ENCODE measurements around the gene C3orf20. TPM values are rescaled to one million over a fixed set of nuclear protein-coding genes. Genes with fewer than 3 reads are reported as not detected.

The C3orf20 gene
- total RNA-seq, 1 experiment from 2014 or later: not detected

DNA sequence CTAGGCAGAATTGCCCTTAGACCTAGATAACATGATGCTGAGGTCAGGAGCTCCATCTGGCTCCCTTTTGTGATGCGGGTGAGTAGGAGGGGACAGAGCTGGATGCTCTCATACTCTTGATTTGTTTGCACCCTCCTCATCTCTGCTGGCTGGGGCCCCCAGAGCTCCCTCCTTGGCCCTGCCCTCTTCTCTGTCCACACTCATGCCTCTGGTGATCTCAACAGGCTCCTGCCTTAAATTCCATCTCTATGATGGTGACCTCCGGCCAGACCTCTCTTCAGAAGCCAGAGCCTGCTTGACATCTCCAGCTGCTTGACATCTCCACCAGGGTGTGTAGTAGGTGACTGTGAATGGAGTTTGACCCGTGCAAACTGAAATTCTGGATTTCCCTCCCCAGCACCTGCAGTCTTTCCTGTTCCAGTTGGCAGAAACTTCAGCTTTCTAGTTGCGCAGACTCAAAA lies 139.5 kb downstream of the C3orf20 start (continued):
- TF ChIP-seq, protein P1, sequence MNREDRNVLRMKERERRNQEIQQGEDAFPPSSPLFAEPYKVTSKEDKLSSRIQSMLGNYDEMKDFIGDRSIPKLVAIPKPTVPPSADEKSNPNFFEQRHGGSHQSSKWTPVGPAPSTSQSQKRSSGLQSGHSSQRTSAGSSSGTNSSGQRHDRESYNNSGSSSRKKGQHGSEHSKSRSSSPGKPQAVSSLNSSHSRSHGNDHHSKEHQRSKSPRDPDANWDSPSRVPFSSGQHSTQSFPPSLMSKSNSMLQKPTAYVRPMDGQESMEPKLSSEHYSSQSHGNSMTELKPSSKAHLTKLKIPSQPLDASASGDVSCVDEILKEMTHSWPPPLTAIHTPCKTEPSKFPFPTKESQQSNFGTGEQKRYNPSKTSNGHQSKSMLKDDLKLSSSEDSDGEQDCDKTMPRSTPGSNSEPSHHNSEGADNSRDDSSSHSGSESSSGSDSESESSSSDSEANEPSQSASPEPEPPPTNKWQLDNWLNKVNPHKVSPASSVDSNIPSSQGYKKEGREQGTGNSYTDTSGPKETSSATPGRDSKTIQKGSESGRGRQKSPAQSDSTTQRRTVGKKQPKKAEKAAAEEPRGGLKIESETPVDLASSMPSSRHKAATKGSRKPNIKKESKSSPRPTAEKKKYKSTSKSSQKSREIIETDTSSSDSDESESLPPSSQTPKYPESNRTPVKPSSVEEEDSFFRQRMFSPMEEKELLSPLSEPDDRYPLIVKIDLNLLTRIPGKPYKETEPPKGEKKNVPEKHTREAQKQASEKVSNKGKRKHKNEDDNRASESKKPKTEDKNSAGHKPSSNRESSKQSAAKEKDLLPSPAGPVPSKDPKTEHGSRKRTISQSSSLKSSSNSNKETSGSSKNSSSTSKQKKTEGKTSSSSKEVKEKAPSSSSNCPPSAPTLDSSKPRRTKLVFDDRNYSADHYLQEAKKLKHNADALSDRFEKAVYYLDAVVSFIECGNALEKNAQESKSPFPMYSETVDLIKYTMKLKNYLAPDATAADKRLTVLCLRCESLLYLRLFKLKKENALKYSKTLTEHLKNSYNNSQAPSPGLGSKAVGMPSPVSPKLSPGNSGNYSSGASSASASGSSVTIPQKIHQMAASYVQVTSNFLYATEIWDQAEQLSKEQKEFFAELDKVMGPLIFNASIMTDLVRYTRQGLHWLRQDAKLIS (CRISPR knock-in tag; IDR thresholded peaks at IDR 0.05; ENCODE audit: borderline replicate concordance): no peak
- TF ChIP-seq IRF2 (CRISPR knock-in tag; IDR thresholded peaks at IDR 0.05; ENCODE audit: borderline replicate concordance, low read depth) (no peak), FOXJ3 (CRISPR knock-in tag; IDR thresholded peaks at IDR 0.05; ENCODE audit: borderline replicate concordance) (no peak)

DNA sequence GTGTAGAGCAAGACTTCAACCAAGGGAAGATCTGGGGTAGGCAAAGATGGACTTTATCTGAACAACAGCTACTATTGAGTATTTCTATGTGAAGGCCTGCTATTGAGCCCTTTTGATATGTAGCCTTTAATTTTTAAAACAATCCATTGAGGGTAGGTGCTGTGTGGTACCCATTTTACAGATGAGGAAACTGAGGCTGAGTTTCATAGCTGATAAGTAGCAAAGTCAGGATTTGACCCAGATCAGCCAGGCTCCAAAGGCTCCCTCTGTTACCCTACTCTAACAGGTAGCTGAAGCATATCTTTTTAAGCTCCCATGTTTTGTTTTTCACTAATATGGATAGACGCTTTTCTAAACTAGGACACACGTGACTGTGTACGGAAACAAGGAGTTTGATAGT lies 141.4 kb downstream of the C3orf20 start:
- no peak overlapping the region for H3K4me3 Mint-ChIP-seq
- peaks cover 12% of the 10 kb centered on the region for H3K27me3 Mint-ChIP-seq (ENCODE audit: low read depth)
- ChIA-PET POLR2A (no interaction called here), CTCF (interaction anchor here (1.5 kb wide), 1 partner anchor 35 kb away, joined by 3 read pairs; no protein-coding TSS in a partner anchor)
- DNase-seq (ENCODE audit: low spot score) (no peak), ATAC-seq (no peak)
- TF ChIP-seq NFE2L1 (CRISPR knock-in tag; IDR thresholded peaks at IDR 0.05) (no peak), CREB1 (CRISPR knock-in tag; IDR thresholded peaks at IDR 0.05) (no peak), IRF2 (CRISPR knock-in tag; IDR thresholded peaks at IDR 0.05; ENCODE audit: borderline replicate concordance, low read depth) (no peak), NFATC4 (CRISPR knock-in tag; IDR thresholded peaks at IDR 0.05) (no peak), FOXJ3 (CRISPR knock-in tag; IDR thresholded peaks at IDR 0.05; ENCODE audit: borderline replicate concordance) (no peak), ZNF317 (CRISPR knock-in tag; IDR thresholded peaks at IDR 0.05; ENCODE audit: borderline replicate concordance, low read depth) (no peak), EMX1 (CRISPR knock-in tag; IDR thresholded peaks at IDR 0.05) (no peak), MYBL2 (CRISPR knock-in tag; IDR thresholded peaks at IDR 0.05) (no peak), TEAD1 (CRISPR knock-in tag; IDR thresholded peaks at IDR 0.05) (no peak), ETV6 (CRISPR knock-in tag; IDR thresholded peaks at IDR 0.05) (no peak)
- TF ChIP-seq, protein P2, sequence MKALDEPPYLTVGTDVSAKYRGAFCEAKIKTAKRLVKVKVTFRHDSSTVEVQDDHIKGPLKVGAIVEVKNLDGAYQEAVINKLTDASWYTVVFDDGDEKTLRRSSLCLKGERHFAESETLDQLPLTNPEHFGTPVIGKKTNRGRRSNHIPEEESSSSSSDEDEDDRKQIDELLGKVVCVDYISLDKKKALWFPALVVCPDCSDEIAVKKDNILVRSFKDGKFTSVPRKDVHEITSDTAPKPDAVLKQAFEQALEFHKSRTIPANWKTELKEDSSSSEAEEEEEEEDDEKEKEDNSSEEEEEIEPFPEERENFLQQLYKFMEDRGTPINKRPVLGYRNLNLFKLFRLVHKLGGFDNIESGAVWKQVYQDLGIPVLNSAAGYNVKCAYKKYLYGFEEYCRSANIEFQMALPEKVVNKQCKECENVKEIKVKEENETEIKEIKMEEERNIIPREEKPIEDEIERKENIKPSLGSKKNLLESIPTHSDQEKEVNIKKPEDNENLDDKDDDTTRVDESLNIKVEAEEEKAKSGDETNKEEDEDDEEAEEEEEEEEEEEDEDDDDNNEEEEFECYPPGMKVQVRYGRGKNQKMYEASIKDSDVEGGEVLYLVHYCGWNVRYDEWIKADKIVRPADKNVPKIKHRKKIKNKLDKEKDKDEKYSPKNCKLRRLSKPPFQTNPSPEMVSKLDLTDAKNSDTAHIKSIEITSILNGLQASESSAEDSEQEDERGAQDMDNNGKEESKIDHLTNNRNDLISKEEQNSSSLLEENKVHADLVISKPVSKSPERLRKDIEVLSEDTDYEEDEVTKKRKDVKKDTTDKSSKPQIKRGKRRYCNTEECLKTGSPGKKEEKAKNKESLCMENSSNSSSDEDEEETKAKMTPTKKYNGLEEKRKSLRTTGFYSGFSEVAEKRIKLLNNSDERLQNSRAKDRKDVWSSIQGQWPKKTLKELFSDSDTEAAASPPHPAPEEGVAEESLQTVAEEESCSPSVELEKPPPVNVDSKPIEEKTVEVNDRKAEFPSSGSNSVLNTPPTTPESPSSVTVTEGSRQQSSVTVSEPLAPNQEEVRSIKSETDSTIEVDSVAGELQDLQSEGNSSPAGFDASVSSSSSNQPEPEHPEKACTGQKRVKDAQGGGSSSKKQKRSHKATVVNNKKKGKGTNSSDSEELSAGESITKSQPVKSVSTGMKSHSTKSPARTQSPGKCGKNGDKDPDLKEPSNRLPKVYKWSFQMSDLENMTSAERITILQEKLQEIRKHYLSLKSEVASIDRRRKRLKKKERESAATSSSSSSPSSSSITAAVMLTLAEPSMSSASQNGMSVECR (CRISPR knock-in tag; IDR thresholded peaks at IDR 0.05; ENCODE audit: borderline replicate concordance): no peak
- TF ChIP-seq, protein P3, sequence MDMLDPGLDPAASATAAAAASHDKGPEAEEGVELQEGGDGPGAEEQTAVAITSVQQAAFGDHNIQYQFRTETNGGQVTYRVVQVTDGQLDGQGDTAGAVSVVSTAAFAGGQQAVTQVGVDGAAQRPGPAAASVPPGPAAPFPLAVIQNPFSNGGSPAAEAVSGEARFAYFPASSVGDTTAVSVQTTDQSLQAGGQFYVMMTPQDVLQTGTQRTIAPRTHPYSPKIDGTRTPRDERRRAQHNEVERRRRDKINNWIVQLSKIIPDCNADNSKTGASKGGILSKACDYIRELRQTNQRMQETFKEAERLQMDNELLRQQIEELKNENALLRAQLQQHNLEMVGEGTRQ (CRISPR knock-in tag; IDR thresholded peaks at IDR 0.05): no peak
- TF ChIP-seq, protein P4, sequence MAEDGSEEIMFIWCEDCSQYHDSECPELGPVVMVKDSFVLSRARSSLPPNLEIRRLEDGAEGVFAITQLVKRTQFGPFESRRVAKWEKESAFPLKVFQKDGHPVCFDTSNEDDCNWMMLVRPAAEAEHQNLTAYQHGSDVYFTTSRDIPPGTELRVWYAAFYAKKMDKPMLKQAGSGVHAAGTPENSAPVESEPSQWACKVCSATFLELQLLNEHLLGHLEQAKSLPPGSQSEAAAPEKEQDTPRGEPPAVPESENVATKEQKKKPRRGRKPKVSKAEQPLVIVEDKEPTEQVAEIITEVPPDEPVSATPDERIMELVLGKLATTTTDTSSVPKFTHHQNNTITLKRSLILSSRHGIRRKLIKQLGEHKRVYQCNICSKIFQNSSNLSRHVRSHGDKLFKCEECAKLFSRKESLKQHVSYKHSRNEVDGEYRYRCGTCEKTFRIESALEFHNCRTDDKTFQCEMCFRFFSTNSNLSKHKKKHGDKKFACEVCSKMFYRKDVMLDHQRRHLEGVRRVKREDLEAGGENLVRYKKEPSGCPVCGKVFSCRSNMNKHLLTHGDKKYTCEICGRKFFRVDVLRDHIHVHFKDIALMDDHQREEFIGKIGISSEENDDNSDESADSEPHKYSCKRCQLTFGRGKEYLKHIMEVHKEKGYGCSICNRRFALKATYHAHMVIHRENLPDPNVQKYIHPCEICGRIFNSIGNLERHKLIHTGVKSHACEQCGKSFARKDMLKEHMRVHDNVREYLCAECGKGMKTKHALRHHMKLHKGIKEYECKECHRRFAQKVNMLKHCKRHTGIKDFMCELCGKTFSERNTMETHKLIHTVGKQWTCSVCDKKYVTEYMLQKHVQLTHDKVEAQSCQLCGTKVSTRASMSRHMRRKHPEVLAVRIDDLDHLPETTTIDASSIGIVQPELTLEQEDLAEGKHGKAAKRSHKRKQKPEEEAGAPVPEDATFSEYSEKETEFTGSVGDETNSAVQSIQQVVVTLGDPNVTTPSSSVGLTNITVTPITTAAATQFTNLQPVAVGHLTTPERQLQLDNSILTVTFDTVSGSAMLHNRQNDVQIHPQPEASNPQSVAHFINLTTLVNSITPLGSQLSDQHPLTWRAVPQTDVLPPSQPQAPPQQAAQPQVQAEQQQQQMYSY (CRISPR knock-in tag; IDR thresholded peaks at IDR 0.05): no peak
- TF ChIP-seq, protein P5, sequence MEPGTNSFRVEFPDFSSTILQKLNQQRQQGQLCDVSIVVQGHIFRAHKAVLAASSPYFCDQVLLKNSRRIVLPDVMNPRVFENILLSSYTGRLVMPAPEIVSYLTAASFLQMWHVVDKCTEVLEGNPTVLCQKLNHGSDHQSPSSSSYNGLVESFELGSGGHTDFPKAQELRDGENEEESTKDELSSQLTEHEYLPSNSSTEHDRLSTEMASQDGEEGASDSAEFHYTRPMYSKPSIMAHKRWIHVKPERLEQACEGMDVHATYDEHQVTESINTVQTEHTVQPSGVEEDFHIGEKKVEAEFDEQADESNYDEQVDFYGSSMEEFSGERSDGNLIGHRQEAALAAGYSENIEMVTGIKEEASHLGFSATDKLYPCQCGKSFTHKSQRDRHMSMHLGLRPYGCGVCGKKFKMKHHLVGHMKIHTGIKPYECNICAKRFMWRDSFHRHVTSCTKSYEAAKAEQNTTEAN (CRISPR knock-in tag; IDR thresholded peaks at IDR 0.05): no peak
- TF ChIP-seq, protein P6, sequence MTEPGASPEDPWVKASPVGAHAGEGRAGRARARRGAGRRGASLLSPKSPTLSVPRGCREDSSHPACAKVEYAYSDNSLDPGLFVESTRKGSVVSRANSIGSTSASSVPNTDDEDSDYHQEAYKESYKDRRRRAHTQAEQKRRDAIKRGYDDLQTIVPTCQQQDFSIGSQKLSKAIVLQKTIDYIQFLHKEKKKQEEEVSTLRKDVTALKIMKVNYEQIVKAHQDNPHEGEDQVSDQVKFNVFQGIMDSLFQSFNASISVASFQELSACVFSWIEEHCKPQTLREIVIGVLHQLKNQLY (CRISPR knock-in tag; IDR thresholded peaks at IDR 0.05): no peak
- peaks cover 5% of the 10 kb centered on the region; the same call in 1 of the 2 replicates for H3K36me3 Mint-ChIP-seq
- H3K9me3 Mint-ChIP-seq: no peaks in the 10 kb centered on the region
- H3K4me1 Mint-ChIP-seq: peaks cover 30% of the 10 kb centered on the region
- H3K27ac Mint-ChIP-seq: no peak overlapping the region

All from WTC11 (cell line).